Ishikawa (cell line): Measurements from ENCODE around the gene TUBA1B.

Experiments used
- CEBPB ChIP-seq: IDR thresholded peaks from 2 replicates; pipeline ENCODE4 v1.6.1; 2012
- CREB1 ChIP-seq: IDR thresholded peaks from 2 replicates; pipeline ENCODE4 v1.6.1; 2012; ENCODE audit warnings: low read depth
- EGR1 ChIP-seq: IDR thresholded peaks from 2 replicates; pipeline ENCODE4 v1.6.1; 2012
- EP300 ChIP-seq: IDR thresholded peaks from 2 replicates; pipeline ENCODE4 v1.6.1; 2012; ENCODE audit warnings: borderline replicate concordance
- FOXM1 ChIP-seq: IDR thresholded peaks from 2 replicates; pipeline ENCODE4 v1.6.1; 2012; ENCODE audit warnings: low read depth, borderline replicate concordance
- MAX ChIP-seq: IDR thresholded peaks from 2 replicates; pipeline ENCODE4 v1.6.1; 2012
- NFIC ChIP-seq: IDR thresholded peaks from 2 replicates; pipeline ENCODE4 v1.6.1; 2012
- RAD21 ChIP-seq: IDR thresholded peaks from 2 replicates; pipeline ENCODE4 v1.6.1; 2012; ENCODE audit warnings: low read depth
- TAF1 ChIP-seq: IDR thresholded peaks from 2 replicates; pipeline ENCODE4 v1.6.1; 2012; ENCODE audit warnings: low read depth, mild to moderate bottlenecking
- TCF12 ChIP-seq: IDR thresholded peaks from 2 replicates; pipeline ENCODE4 v1.6.1; 2012; ENCODE audit warnings: low read depth
- TEAD4 ChIP-seq: IDR thresholded peaks from 2 replicates; pipeline ENCODE4 v1.6.1; 2012
- USF1 ChIP-seq: IDR thresholded peaks from 2 replicates; pipeline ENCODE4 v1.6.1; 2012
- YY1 ChIP-seq: IDR thresholded peaks from 2 replicates; pipeline ENCODE4 v1.6.1; 2012; ENCODE audit warnings: low read depth
- ZBTB7A ChIP-seq: IDR thresholded peaks from 2 replicates; pipeline ENCODE4 v1.6.1; 2012; ENCODE audit warnings: low read depth
- TF ChIP-seq, protein P1 (sequence below): IDR thresholded peaks from 2 replicates; pipeline ENCODE4 v1.6.1; 2012; ENCODE audit warnings: low read depth, mild to moderate bottlenecking

Gene TUBA1B

DNA sequence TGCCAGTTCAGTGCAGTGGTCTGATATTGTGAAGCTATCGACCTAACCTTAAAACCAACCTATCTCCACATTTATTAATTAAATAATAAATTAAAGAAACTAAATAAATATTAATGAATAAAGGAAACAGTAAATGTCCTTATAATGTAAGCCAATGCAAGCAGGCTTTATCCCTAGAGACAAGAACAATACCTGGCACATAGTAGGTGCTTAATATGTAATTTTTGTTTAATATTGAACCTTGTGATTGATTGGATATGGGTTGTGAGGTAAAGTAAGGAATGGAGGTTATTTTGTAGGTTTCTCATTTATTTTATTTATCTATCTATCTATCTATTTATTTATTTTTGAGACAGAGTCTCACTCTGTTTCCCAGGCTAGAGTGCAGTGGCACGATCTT, 7.8 kb upstream of the TUBA1B start:
- TF ChIP-seq NFIC, result no peak
- TF ChIP-seq TCF12, result no peak
- TF ChIP-seq ZBTB7A, result no peak
- no peak for TF ChIP-seq USF1

- TF ChIP-seq EP300 (no peak), MAX (no peak), TAF1 (no peak), CREB1 (no peak), TCF12 (no peak), NFIC (no peak), FOXM1 (no peak), EGR1 (no peak), ZBTB7A (no peak), YY1 (no peak), TEAD4 (no peak)
- TF ChIP-seq, protein P1, sequence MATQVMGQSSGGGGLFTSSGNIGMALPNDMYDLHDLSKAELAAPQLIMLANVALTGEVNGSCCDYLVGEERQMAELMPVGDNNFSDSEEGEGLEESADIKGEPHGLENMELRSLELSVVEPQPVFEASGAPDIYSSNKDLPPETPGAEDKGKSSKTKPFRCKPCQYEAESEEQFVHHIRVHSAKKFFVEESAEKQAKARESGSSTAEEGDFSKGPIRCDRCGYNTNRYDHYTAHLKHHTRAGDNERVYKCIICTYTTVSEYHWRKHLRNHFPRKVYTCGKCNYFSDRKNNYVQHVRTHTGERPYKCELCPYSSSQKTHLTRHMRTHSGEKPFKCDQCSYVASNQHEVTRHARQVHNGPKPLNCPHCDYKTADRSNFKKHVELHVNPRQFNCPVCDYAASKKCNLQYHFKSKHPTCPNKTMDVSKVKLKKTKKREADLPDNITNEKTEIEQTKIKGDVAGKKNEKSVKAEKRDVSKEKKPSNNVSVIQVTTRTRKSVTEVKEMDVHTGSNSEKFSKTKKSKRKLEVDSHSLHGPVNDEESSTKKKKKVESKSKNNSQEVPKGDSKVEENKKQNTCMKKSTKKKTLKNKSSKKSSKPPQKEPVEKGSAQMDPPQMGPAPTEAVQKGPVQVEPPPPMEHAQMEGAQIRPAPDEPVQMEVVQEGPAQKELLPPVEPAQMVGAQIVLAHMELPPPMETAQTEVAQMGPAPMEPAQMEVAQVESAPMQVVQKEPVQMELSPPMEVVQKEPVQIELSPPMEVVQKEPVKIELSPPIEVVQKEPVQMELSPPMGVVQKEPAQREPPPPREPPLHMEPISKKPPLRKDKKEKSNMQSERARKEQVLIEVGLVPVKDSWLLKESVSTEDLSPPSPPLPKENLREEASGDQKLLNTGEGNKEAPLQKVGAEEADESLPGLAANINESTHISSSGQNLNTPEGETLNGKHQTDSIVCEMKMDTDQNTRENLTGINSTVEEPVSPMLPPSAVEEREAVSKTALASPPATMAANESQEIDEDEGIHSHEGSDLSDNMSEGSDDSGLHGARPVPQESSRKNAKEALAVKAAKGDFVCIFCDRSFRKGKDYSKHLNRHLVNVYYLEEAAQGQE, result no peak
These were observed 7.4 kb upstream of the TUBA1B start for GRCh38 chr12:49138587-49138986.

DNA sequence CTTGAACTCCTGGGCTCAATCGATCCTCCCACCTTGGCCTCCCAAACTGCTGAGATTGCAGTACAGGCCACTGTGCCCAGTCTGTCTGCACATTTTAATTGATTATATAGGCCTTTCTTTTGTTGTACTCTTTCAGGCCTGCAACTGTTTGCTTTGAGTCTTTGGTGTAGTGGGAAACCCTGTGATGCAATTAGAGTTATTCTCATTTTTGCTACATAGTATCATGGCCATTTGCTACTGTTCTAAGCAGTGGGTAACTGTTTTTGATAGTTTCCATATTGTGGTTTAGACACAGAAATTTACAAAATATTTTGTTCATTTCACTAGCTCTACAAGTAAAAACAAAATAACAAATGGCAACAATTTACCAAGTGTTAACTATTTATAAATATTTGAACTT, 6.3 kb upstream of the TUBA1B start:
- TF ChIP-seq MAX (no peak), TAF1 (no peak), FOXM1 (no peak), CEBPB (no peak)
- TF ChIP-seq, protein P1, result no peak

- no peak for TF ChIP-seq MAX
- TF ChIP-seq TCF12, result no peak
- TF ChIP-seq TEAD4, result no peak
- TF ChIP-seq FOXM1, result no peak
- TF ChIP-seq YY1, result no peak
- TF ChIP-seq CREB1, result no peak
- TF ChIP-seq ZBTB7A, result no peak
These were observed 2.4 kb upstream of the TUBA1B start for GRCh38 chr12:49133590-49133989.

DNA sequence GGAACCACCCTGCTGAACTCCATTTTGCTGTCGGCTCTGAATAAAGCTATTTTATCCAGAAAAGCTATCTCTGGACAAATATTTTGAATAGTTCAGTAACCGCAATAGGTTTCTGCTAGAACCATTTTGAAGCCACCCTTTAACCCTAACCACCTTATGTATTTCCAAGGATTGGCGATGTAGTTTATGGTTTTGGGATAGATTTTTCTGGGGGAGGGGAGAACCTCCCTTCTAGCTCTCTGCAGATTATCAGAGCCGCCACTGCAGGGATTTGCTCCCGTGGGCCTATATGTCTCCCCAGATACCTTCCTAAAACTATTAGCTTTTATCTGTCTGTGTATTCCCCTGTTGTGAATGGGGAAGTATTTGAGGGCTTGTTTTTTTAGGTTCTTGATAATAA, 1.8 kb upstream of the TUBA1B start:
- TF ChIP-seq, protein P1, result no peak
- no peak for TF ChIP-seq CREB1
- no peak for TF ChIP-seq ZBTB7A
- TF ChIP-seq RAD21, result no peak
- no peak for TF ChIP-seq TCF12
- no peak for TF ChIP-seq EP300
- TF ChIP-seq NFIC, result no peak
- no peak for TF ChIP-seq TEAD4
- TF ChIP-seq CEBPB, result no peak
- no peak for TF ChIP-seq USF1
- TF ChIP-seq YY1, result no peak
- TF ChIP-seq EGR1, result no peak
- no peak for TF ChIP-seq FOXM1
- TF ChIP-seq MAX, result no peak
